Gastroesophageal sphincter (tissue), 4 donors: Measurements from ENCODE around the gene CELSR1. TPM values are rescaled to one million over a fixed set of nuclear protein-coding genes. Genes with fewer than 3 reads are reported as not detected.

Experiments
- ATAC-seq: fragments of 150-250 bp; one replicate; pipeline ENCODE4 v1.9.1; 2016; ENCODE audit warnings: mild to moderate bottlenecking, moderate library complexity
- H3K27ac ChIP-seq, 4 donors: fragments of 200-600 bp; sonication (generic) in 3 of 4; 1 replicate in 3 of 4; 2 replicates in 1 of 4; pipeline ENCODE4 v1.5.1; 2016 to 2019
- H3K27me3 ChIP-seq: fragments of 200-600 bp; sonication (generic); one replicate; pipeline ENCODE4 v1.5.1; 2019
- H3K36me3 ChIP-seq, 2 donors: fragments of 200-600 bp; sonication (generic); one replicate each; pipeline ENCODE4 v1.5.1; 2019; ENCODE audit warnings: control low read depth in 1 of 2
- H3K4me1 ChIP-seq, 3 donors: fragments of 200-600 bp; sonication (generic); 1 replicate in 2 of 3; 2 replicates in 1 of 3; pipeline ENCODE4 v1.5.1; 2016 to 2019; ENCODE audit warnings: control low read depth in 2 of 3
- H3K4me3 ChIP-seq, 2 donors: fragments of 200-600 bp; sonication (generic); one replicate each; pipeline ENCODE4 v1.5.1; 2019; ENCODE audit warnings: mild to moderate bottlenecking in 1 of 2, moderate library complexity in 1 of 2
- H3K9me3 ChIP-seq, 3 donors: fragments of 200-600 bp; sonication (generic); one replicate each; pipeline ENCODE4 v1.5.1; 2017 to 2019; ENCODE audit warnings: control low read depth in 2 of 3
- EP300 ChIP-seq: sonication (generic); formaldehyde crosslinking; IDR thresholded peaks from one replicate; pipeline ENCODE4 v1.6.1; 2017; ENCODE audit warnings: antibody characterized with exemption, mild to moderate bottlenecking
- POLR2A ChIP-seq, 2 donors: fragments of 450-650 bp; IDR thresholded peaks; one replicate each; pipeline ENCODE4 v1.6.1; 2017; ENCODE audit warnings: antibody characterized with exemption in 2 of 2, mild to moderate bottlenecking in 2 of 2, moderate library complexity in 1 of 2
- POLR2AphosphoS5 ChIP-seq: sonication (generic); formaldehyde crosslinking; IDR thresholded peaks from one replicate; pipeline ENCODE4 v1.6.1; 2017; ENCODE audit warnings: antibody characterized with exemption
- WGBS, 2 donors: methylation state at CpG; one replicate each; pipeline ENCODE4 v1.1.5; 2018; ENCODE audit warnings: low coverage in 1 of 2; 5-methylcytosine and 5-hydroxymethylcytosine counted together
- total RNA-seq, 4 donors: library from RNA; depleted of rRNA; stranded (reverse); fragments of >200 nt; gene quantifications; one replicate each; pipeline ENCODE4 v1.1.0, GENCODE V29; 2016
- TF ChIP-seq, protein P1 (sequence below), 4 experiments: fragments of 200-600 bp in 2 of 4; fragments of 450-650 bp in 2 of 4; sonication (generic) in 1 of 4; IDR thresholded peaks; one replicate each; pipeline ENCODE4 v1.5.1; 2017 to 2019; ENCODE audit warnings: antibody characterized with exemption in 4 of 4, mild to moderate bottlenecking in 2 of 4, moderate library complexity in 2 of 4

CELSR1 gene
- total RNA-seq, 4 donors from 2014 or later: 1.7 to 4.8 (median 4.3) TPM

GRCh38 chr22:46454504-46455269, 82.7 kb downstream of the CELSR1 start:
- TF ChIP-seq, protein P1, sequence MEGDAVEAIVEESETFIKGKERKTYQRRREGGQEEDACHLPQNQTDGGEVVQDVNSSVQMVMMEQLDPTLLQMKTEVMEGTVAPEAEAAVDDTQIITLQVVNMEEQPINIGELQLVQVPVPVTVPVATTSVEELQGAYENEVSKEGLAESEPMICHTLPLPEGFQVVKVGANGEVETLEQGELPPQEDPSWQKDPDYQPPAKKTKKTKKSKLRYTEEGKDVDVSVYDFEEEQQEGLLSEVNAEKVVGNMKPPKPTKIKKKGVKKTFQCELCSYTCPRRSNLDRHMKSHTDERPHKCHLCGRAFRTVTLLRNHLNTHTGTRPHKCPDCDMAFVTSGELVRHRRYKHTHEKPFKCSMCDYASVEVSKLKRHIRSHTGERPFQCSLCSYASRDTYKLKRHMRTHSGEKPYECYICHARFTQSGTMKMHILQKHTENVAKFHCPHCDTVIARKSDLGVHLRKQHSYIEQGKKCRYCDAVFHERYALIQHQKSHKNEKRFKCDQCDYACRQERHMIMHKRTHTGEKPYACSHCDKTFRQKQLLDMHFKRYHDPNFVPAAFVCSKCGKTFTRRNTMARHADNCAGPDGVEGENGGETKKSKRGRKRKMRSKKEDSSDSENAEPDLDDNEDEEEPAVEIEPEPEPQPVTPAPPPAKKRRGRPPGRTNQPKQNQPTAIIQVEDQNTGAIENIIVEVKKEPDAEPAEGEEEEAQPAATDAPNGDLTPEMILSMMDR (IDR thresholded peaks at IDR 0.05): no peak
- TF ChIP-seq POLR2A (IDR thresholded peaks at IDR 0.05) (no peak), POLR2AphosphoS5 (no peak), EP300 (no peak)
- 79 to 86% methylated on average over 11 to 17 of the region's 33 CpGs for WGBS, 2 donors
- ATAC-seq: no peak

GRCh38 chr22:46453829-46454503, 83.5 kb downstream of the CELSR1 start:
- Histone ChIP-seq H3K27me3 (peaks cover 10% of the 10 kb centered on the region), H3K9me3 (no peaks in the 10 kb centered on the region), H3K4me3 (no peak overlapping the region), H3K4me1 (no peaks in the 10 kb centered on the region), H3K36me3 (no peaks in the 10 kb centered on the region), H3K27ac (no peak overlapping the region)
- TF ChIP-seq, protein P1 (IDR thresholded peaks at IDR 0.05): no peak
- TF ChIP-seq EP300 (no peak), POLR2A (IDR thresholded peaks at IDR 0.05) (no peak), POLR2AphosphoS5 (no peak)
- ATAC-seq: no peak
- 82 to 92% methylated on average over 2 to 8 of the region's 24 CpGs for WGBS, 2 donors

More at GRCh38 chr22:46454504-46455269, 82.7 kb downstream of the CELSR1 start:
- peaks cover 10% of the 10 kb centered on the region for H3K27me3 ChIP-seq
- no peaks in the 10 kb centered on the region for H3K9me3 ChIP-seq
- no peak overlapping the region for H3K4me3 ChIP-seq
- no peaks in the 10 kb centered on the region for H3K4me1 ChIP-seq
- H3K27ac ChIP-seq: no peak overlapping the region
- no peaks in the 10 kb centered on the region for H3K36me3 ChIP-seq

- no peak overlapping the region for H3K4me3 ChIP-seq
- ATAC-seq: no peak
- no peaks in the 10 kb centered on the region for H3K9me3 ChIP-seq
- TF ChIP-seq POLR2A (IDR thresholded peaks at IDR 0.05) (no peak), EP300 (no peak), POLR2AphosphoS5 (no peak)
- TF ChIP-seq, protein P1 (IDR thresholded peaks at IDR 0.05): no peak
- H3K27me3 ChIP-seq: peaks cover 10% of the 10 kb centered on the region
- 60 to 74% methylated on average over 16 to 19 of the region's 31 CpGs for WGBS, 2 donors
- H3K36me3 ChIP-seq: no peaks in the 10 kb centered on the region
- no peak overlapping the region for H3K27ac ChIP-seq
- H3K4me1 ChIP-seq: no peaks in the 10 kb centered on the region
Measured at GRCh38 chr22:46453006-46453828, 84.2 kb downstream of the CELSR1 start.

- H3K27ac ChIP-seq: no peak overlapping the region
- peaks cover 18% of the 10 kb centered on the region for H3K27me3 ChIP-seq
- H3K9me3 ChIP-seq: no peaks in the 10 kb centered on the region
- H3K4me3 ChIP-seq: no peak overlapping the region
- no CpG with 5 or more reads among the region's 16 CpGs for WGBS, 2 donors
- no peaks in the 10 kb centered on the region for H3K36me3 ChIP-seq
- ATAC-seq: no peak
- H3K4me1 ChIP-seq: no peaks in the 10 kb centered on the region
- TF ChIP-seq POLR2AphosphoS5 (no peak), POLR2A (IDR thresholded peaks at IDR 0.05) (no peak), EP300 (no peak)
- TF ChIP-seq, protein P1 (IDR thresholded peaks at IDR 0.05): no peak
Measured at GRCh38 chr22:46452195-46453005, 85.0 kb downstream of the CELSR1 start.
